ENCODE data around the gene PPM1N.

GRCh38 chr19:45497791-45498190 lies 452 bp upstream of the PPM1N start:
- TF ChIP-seq, protein P1, sequence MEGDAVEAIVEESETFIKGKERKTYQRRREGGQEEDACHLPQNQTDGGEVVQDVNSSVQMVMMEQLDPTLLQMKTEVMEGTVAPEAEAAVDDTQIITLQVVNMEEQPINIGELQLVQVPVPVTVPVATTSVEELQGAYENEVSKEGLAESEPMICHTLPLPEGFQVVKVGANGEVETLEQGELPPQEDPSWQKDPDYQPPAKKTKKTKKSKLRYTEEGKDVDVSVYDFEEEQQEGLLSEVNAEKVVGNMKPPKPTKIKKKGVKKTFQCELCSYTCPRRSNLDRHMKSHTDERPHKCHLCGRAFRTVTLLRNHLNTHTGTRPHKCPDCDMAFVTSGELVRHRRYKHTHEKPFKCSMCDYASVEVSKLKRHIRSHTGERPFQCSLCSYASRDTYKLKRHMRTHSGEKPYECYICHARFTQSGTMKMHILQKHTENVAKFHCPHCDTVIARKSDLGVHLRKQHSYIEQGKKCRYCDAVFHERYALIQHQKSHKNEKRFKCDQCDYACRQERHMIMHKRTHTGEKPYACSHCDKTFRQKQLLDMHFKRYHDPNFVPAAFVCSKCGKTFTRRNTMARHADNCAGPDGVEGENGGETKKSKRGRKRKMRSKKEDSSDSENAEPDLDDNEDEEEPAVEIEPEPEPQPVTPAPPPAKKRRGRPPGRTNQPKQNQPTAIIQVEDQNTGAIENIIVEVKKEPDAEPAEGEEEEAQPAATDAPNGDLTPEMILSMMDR (IDR thresholded peaks at IDR 0.05): no peak
- TF ChIP-seq MAX (IDR thresholded peaks at IDR 0.05) (no peak), EHMT2 (IDR thresholded peaks at IDR 0.05; ENCODE audit: low read depth) (no peak), CEBPB (IDR thresholded peaks at IDR 0.05) (no peak), MAFK (IDR thresholded peaks at IDR 0.05; ENCODE audit: partially characterized antibody) (no peak), JUN (IDR thresholded peaks at IDR 0.05) (no peak), CHD2 (IDR thresholded peaks at IDR 0.05; ENCODE audit: low read length, partially characterized antibody) (no peak), SMC3 (IDR thresholded peaks at IDR 0.05) (no peak), ZNF302 (CRISPR knock-in tag; IDR thresholded peaks at IDR 0.05) (no peak), GATA3 (IDR thresholded peaks at IDR 0.05; ENCODE audit: borderline replicate concordance) (no peak), RAD21 (conservative IDR thresholded peaks at IDR 0.05 in 1 of 2, IDR thresholded peaks at IDR 0.05 in 1 of 2) (no peak), POLR2A (IDR thresholded peaks at IDR 0.05; ENCODE audit: low read length) (no peak)
- TF ChIP-seq, protein P2, sequence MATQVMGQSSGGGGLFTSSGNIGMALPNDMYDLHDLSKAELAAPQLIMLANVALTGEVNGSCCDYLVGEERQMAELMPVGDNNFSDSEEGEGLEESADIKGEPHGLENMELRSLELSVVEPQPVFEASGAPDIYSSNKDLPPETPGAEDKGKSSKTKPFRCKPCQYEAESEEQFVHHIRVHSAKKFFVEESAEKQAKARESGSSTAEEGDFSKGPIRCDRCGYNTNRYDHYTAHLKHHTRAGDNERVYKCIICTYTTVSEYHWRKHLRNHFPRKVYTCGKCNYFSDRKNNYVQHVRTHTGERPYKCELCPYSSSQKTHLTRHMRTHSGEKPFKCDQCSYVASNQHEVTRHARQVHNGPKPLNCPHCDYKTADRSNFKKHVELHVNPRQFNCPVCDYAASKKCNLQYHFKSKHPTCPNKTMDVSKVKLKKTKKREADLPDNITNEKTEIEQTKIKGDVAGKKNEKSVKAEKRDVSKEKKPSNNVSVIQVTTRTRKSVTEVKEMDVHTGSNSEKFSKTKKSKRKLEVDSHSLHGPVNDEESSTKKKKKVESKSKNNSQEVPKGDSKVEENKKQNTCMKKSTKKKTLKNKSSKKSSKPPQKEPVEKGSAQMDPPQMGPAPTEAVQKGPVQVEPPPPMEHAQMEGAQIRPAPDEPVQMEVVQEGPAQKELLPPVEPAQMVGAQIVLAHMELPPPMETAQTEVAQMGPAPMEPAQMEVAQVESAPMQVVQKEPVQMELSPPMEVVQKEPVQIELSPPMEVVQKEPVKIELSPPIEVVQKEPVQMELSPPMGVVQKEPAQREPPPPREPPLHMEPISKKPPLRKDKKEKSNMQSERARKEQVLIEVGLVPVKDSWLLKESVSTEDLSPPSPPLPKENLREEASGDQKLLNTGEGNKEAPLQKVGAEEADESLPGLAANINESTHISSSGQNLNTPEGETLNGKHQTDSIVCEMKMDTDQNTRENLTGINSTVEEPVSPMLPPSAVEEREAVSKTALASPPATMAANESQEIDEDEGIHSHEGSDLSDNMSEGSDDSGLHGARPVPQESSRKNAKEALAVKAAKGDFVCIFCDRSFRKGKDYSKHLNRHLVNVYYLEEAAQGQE (IDR thresholded peaks at IDR 0.05): no peak
- TF ChIP-seq, protein P3, sequence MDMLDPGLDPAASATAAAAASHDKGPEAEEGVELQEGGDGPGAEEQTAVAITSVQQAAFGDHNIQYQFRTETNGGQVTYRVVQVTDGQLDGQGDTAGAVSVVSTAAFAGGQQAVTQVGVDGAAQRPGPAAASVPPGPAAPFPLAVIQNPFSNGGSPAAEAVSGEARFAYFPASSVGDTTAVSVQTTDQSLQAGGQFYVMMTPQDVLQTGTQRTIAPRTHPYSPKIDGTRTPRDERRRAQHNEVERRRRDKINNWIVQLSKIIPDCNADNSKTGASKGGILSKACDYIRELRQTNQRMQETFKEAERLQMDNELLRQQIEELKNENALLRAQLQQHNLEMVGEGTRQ (IDR thresholded peaks at IDR 0.05): no peak
